ENCODE results near the gene ATP6V0A4.
"Not testable (repeated sequence)": the region's sequence is repeated elsewhere in the genome, so short reads cannot be mapped to it uniquely, and the experiment has no call there.

ATP6V0A4 gene

DNA sequence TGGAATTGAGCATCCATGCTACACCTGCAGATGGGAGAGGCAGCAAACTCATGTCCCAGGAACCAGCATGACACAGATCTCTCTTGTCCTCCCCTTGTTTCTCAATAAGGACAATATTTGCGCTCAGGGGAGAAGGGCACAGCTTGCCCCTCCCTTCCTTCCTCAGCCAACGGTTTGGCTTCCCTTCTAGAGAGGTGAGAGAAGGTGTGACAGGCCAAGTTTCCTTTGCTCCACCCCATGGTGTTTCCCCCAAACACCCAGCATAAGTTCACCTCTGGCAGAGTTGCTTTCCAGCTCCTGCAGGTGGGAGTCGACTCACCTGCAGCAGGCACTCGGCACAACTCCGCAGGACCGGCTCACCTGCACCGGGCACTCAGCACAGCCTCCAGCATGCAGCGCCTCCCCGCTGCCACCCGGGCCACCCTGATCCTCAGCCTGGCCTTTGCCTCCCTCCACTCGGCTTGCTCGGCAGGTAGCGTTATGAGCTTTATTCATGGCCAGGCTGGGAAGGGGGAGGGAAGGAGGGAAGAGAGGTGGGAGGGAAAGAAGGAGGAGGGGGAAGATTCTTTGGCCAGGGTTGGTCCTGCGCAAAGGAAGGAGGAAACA, at the start of gene ATP6V0A4, which contains the start of gene TMEM213:
TSS of gene ATP6V0A4 (minus strand) at position 482 of the 606 bp plus-strand sequence. CDS start 26,949 bp downstream, outside the sequence.
TSS of gene TMEM213 (plus strand) at position 280 of the 606 bp plus-strand sequence. CDS start at position 391, 111 bp downstream.
- no peak for FAIRE-seq

DNA sequence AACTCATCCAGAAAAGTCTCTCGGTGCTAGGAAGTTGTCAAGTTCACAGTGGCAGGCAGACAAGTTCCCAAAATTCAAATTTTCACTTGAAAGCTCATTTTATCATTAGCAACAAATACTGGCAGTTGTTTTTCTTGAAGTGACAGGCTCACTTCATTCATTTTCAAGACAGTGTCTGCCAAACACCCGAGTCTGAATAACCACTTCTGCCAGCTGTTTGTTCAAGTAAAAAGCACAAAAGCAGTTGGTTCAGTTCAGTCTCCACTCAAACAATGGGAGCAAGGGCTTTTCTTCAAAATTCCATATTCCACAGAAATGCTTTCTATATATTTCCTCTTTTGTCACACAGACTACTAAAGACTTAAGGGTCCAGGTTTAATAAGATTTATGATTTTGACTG, 47.7 kb upstream of the ATP6V0A4 start:
- no peak for FAIRE-seq

GRCh38 chr7:138843632-138844580, 45.9 kb upstream of the ATP6V0A4 start:
- no peak for FAIRE-seq

DNA sequence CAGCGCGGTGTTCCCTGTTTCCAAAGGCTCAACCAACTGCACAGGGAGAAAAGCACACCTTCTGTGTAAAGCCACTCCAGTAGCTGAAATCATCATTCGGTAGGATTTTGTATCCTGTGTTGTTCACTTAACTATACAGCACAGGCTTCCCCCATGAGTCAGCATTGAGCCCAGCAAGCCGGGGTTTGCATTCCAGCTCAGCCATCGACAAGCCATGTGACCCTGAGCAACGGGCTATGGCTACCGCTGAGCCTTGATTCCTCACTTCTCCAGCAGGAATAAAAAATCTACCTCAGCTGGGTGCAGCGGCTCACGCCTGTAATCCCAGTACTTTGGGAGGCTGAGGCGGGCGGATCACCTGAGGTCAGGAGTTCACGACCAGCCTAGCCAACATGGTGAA, 44.1 kb upstream of the ATP6V0A4 start:
- no peak for FAIRE-seq

GRCh38 chr7:138838166-138838565, 40.2 kb upstream of the ATP6V0A4 start:
- no peak for FAIRE-seq

- no peak for FAIRE-seq
Measured at GRCh38 chr7:138837627-138838026, 39.6 kb upstream of the ATP6V0A4 start.

GRCh38 chr7:138835087-138835486, 37.1 kb upstream of the ATP6V0A4 start:
- no peak for FAIRE-seq

GRCh38 chr7:138834583-138834982, 36.6 kb upstream of the ATP6V0A4 start:
- FAIRE-seq, result no peak

GRCh38 chr7:138833596-138833995, 35.6 kb upstream of the ATP6V0A4 start:
- FAIRE-seq, result no peak

GRCh38 chr7:138832966-138833365, 35.0 kb upstream of the ATP6V0A4 start:
- no peak for FAIRE-seq

- no peak for FAIRE-seq
Measured at GRCh38 chr7:138829335-138829734, 31.3 kb upstream of the ATP6V0A4 start.

- no peak for FAIRE-seq
Measured at GRCh38 chr7:138828302-138828701, 30.3 kb upstream of the ATP6V0A4 start.

- FAIRE-seq, result no peak
Measured at GRCh38 chr7:138825049-138825721, 27.2 kb upstream of the ATP6V0A4 start.

GRCh38 chr7:138822867-138823535, 25.0 kb upstream of the ATP6V0A4 start:
- FAIRE-seq, result no peak

- no peak for FAIRE-seq
Measured at GRCh38 chr7:138821912-138822311, 23.9 kb upstream of the ATP6V0A4 start.

DNA sequence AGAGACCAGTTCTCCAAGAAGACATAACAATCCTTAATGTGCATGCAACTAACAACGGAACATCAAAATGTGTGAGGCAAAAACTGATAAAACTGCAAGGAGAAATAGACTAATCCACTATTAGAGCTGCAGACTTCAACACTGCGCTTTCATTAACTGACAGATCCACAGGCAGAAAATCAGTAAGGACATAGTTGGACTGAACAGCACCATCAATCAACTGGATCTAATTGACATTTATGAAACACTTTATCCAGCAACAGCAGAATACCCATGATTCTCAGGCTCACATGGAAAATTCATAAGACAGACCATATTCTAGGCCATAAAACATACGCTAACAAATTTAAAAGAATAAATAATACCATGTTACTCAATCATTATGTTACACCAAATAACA, 21.6 kb upstream of the ATP6V0A4 start:
- FAIRE-seq, result no peak

- no peak for FAIRE-seq
Measured at GRCh38 chr7:138816650-138817049, 18.7 kb upstream of the ATP6V0A4 start.

DNA sequence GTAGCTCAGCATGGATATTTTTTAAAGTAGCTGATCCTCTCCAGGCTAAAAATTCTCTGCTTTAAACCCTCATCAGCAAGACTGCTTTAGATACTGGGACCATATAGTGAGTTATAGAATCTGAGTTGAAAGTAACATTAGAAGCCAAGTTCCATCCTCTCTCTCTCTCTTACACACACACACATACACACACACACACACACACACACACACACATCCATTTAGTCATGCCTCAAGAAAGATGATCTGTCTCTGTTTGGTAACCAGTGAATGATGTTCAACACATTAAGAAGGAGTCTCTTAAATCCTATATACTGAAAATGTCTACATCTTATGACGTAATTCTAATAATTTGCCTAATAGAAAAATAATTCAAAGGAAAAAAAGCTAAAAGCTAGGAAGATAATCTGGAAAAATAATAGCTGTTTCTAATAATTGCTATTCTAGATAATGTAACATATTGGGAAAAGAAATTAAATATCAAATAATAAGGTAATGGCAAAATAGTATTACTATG, 16.9 kb upstream of the ATP6V0A4 start:
- FAIRE-seq, result no peak

GRCh38 chr7:138813945-138814344, 15.9 kb upstream of the ATP6V0A4 start:
- no peak for FAIRE-seq

GRCh38 chr7:138811327-138811726, 13.3 kb upstream of the ATP6V0A4 start:
- FAIRE-seq, result not testable (repeated sequence)

- no peak for FAIRE-seq
Measured at GRCh38 chr7:138809346-138809745, 11.3 kb upstream of the ATP6V0A4 start.

GRCh38 chr7:138804618-138805017, 6.6 kb upstream of the ATP6V0A4 start:
- no peak for FAIRE-seq

- FAIRE-seq, result no peak
Measured at GRCh38 chr7:138802706-138803105, 4.7 kb upstream of the ATP6V0A4 start.

Measured in TTC549 (cell line).